Measurements from ENCODE around the gene BCAS4.

DNA sequence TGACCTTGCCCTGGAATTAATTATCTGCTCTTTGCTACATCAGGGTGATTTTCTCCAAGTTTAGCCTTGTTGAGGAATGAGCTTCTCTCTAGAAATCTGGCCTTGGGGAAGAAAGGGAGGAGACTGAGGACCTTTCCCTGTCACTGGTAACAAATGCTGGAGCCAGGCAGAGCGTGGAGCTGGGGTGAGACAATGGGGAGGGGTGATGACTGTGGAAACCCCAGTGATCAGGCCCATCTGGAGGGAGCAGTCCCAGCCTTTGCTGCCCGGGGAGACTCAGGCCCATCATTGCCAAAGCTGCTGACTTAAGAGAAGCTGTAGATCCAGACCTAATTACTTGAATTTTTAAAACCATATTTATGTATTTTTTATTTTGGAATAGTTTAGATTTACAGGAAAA lies 31.3 kb downstream of the BCAS4 start:
- TF ChIP-seq POLR2AphosphoS5 (IDR thresholded peaks at IDR 0.05; ENCODE audit: low read depth, low read length) = no peak
- TF ChIP-seq POLR2A (IDR thresholded peaks at IDR 0.05; ENCODE audit: low read depth, low read length) = no peak
- no peak for TF ChIP-seq SPI1 (IDR thresholded peaks at IDR 0.05; ENCODE audit: low read depth, low read length)
- no peak for TF ChIP-seq POU2F2 (IDR thresholded peaks at IDR 0.05; ENCODE audit: low read depth, low read length)
